PFSK-1 (cell line): Measurements from ENCODE around the gene ARPC1B.

Source experiments
- POLR2AphosphoS5 ChIP-seq: IDR thresholded peaks from 2 replicates; pipeline ENCODE4 v1.6.1; 2012; ENCODE audit warnings: low read depth, mild to moderate bottlenecking, control low read depth, low read length, moderate library complexity
- SIN3A ChIP-seq: IDR thresholded peaks from 2 replicates; pipeline ENCODE4 v1.6.1; 2012; ENCODE audit warnings: mild to moderate bottlenecking, low read length, moderate library complexity, borderline replicate concordance; ENCODE audit not compliant: insufficient read depth
- TAF1 ChIP-seq: IDR thresholded peaks from 2 replicates; pipeline ENCODE4 v1.6.1; 2012; ENCODE audit warnings: low read length, control low read depth, borderline replicate concordance; ENCODE audit not compliant: insufficient read depth
- TF ChIP-seq, protein P1 (sequence below), 2 experiments: IDR thresholded peaks; 2 replicates each; pipeline versions ENCODE4 v1.6.1 to v1.8.0; 2011 to 2012; ENCODE audit warnings: low read depth in 2 of 2, low read length in 2 of 2, control low read depth in 1 of 2, inconsistent platforms in 1 of 2, mild to moderate bottlenecking in 1 of 2, moderate library complexity in 1 of 2; ENCODE audit not compliant: insufficient read depth in 1 of 2

DNA sequence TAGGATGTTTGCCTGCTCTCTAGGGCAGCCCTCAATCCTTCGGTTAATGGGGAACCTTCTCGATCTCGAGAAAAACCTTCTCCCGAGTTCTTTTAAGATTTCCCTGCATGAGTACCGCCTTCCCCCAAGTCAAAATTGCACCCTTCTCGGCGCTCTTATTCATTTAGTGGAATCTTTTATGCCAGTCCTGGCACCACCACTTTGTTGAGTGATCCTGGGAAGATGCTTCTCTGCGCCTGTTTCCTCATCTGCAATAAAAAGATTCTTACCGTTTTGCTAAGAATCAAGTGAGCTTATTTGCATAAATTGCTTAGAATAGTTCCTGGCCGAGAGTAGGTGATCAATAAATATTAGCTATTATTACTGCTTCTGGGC lies 48.1 kb upstream of the ARPC1B start:
- no peak for TF ChIP-seq SIN3A
- no peak for TF ChIP-seq POLR2AphosphoS5
- TF ChIP-seq, protein P1, sequence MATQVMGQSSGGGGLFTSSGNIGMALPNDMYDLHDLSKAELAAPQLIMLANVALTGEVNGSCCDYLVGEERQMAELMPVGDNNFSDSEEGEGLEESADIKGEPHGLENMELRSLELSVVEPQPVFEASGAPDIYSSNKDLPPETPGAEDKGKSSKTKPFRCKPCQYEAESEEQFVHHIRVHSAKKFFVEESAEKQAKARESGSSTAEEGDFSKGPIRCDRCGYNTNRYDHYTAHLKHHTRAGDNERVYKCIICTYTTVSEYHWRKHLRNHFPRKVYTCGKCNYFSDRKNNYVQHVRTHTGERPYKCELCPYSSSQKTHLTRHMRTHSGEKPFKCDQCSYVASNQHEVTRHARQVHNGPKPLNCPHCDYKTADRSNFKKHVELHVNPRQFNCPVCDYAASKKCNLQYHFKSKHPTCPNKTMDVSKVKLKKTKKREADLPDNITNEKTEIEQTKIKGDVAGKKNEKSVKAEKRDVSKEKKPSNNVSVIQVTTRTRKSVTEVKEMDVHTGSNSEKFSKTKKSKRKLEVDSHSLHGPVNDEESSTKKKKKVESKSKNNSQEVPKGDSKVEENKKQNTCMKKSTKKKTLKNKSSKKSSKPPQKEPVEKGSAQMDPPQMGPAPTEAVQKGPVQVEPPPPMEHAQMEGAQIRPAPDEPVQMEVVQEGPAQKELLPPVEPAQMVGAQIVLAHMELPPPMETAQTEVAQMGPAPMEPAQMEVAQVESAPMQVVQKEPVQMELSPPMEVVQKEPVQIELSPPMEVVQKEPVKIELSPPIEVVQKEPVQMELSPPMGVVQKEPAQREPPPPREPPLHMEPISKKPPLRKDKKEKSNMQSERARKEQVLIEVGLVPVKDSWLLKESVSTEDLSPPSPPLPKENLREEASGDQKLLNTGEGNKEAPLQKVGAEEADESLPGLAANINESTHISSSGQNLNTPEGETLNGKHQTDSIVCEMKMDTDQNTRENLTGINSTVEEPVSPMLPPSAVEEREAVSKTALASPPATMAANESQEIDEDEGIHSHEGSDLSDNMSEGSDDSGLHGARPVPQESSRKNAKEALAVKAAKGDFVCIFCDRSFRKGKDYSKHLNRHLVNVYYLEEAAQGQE (IDR thresholded peaks at IDR 0.05; ENCODE audit: insufficient read depth in 1 of 2, low read depth in 2 of 2, low read length in 2 of 2) = no peak
- no peak for TF ChIP-seq TAF1
